Stimulated activated CD4-positive, alpha-beta T cell treated with anti-CD3 and anti-CD28 coated beads, Interleukin-4, amount 100 ng/mL, for 48 hours (primary cell): ENCODE results near the gene INSL3.
A peak's percentile ranks its signal among the peaks of the same experiment; 100 is the strongest.

ENCODE experiments used
- DNase-seq, 2 donors: peaks; one replicate each; pipeline ENCODE4 v3.0.0-alpha.2; 2020; ENCODE audit warnings: low read depth in 2 of 2

The INSL3 gene

GRCh38 chr19:17821190-17821589 is at the start of gene INSL3:
Gene INSL3, minus strand, starts transcription at chr19:17821519. Its CDS starts 13 bp downstream, at chr19:17821506.
- no peak for DNase-seq

GRCh38 chr19:17869114-17869608 is 47.8 kb upstream of the INSL3 start:
- DNase-seq: no peak

- no peak for DNase-seq
Observed at GRCh38 chr19:17868669-17869068, 47.4 kb upstream of the INSL3 start.

- DNase-seq: no peak
Observed at GRCh38 chr19:17866964-17867486, 45.7 kb upstream of the INSL3 start.

GRCh38 chr19:17866312-17866963 is 45.1 kb upstream of the INSL3 start:
- DNase-seq: no peak

- DNase-seq: no peak
Observed at GRCh38 chr19:17865364-17866311, 44.3 kb upstream of the INSL3 start.

- no peak for DNase-seq
Observed at GRCh38 chr19:17863520-17864182, 42.3 kb upstream of the INSL3 start.

- DNase-seq: no peak
Observed at GRCh38 chr19:17862711-17863519, 41.6 kb upstream of the INSL3 start.

- DNase-seq: no peak
Observed at GRCh38 chr19:17861542-17862402, 40.5 kb upstream of the INSL3 start.

- no peak for DNase-seq
Observed at GRCh38 chr19:17860993-17861360, 39.7 kb upstream of the INSL3 start.

- DNase-seq: no peak
Observed at GRCh38 chr19:17860331-17860992, 39.1 kb upstream of the INSL3 start.

- DNase-seq: peak; percentile 96 to 99
Observed at GRCh38 chr19:17859533-17860330, 38.4 kb upstream of the INSL3 start, which contains the start of gene RPL18A. Gene RPL18A, plus strand, starts transcription at chr19:17859910. Its CDS starts 47 bp downstream, at chr19:17859957.

GRCh38 chr19:17855280-17856152 is 34.2 kb upstream of the INSL3 start:
- DNase-seq: peak; percentile 87 to 98

- DNase-seq: no peak
Observed at GRCh38 chr19:17854061-17854460, 32.7 kb upstream of the INSL3 start.

GRCh38 chr19:17848595-17849292 is 27.4 kb upstream of the INSL3 start:
- no peak for DNase-seq

GRCh38 chr19:17847538-17848366 is 26.4 kb upstream of the INSL3 start, which contains the start of gene JAK3:
Gene JAK3, minus strand, starts transcription at chr19:17847982. Its CDS starts 3,565 bp downstream, at chr19:17844417.
- peak; percentile 87 to 89 for DNase-seq
